Activated CD8-positive, alpha-beta T cell treated with anti-CD3 and anti-CD28 coated beads for 36 hours (primary cell): ENCODE results near the gene UGT2B10. TPM values are rescaled to one million over a fixed set of nuclear protein-coding genes. Genes with fewer than 3 reads are reported as not detected.

Experiments used
- ATAC-seq: fragments of 200-7000 bp; cut with Tn5 transposase; one replicate; pipeline ENCODE4 v1.10.0; 2021; ENCODE audit warnings: mild to moderate bottlenecking, moderate library complexity
- CTCF ChIA-PET: fragments of 350-600 bp; sonication (Branson Sonifier 250); formaldehyde crosslinking; loops from one replicate; lab custom pipeline; 2021; ENCODE audit warnings: antibody characterized with exemption; lab: Charles Lee
- POLR2A ChIA-PET: fragments of 350-600 bp; sonication (Branson Sonifier 250); formaldehyde crosslinking; loops from one replicate; lab custom pipeline; 2021; ENCODE audit warnings: antibody characterized with exemption; lab: Charles Lee
- DNase-seq: peaks from one replicate; pipeline ENCODE4 v3.0.0-alpha.2; 2020
- H3K27ac Mint-ChIP-seq: one replicate; pipeline ENCODE4 v1.8.0; 2021; ENCODE audit warnings: mild to moderate bottlenecking, mixed read lengths
- H3K27me3 Mint-ChIP-seq: one replicate; pipeline ENCODE4 v1.8.0; 2021; ENCODE audit warnings: mixed read lengths
- H3K36me3 Mint-ChIP-seq: one replicate; pipeline ENCODE4 v1.8.0; 2021; ENCODE audit warnings: low read depth, mixed read lengths
- H3K4me1 Mint-ChIP-seq: one replicate; pipeline ENCODE4 v1.8.0; 2021; ENCODE audit warnings: low read depth, mixed read lengths
- H3K4me3 Mint-ChIP-seq: one replicate; pipeline ENCODE4 v1.8.0; 2021; ENCODE audit warnings: mild to moderate bottlenecking, moderate library complexity, mixed read lengths
- H3K9me3 Mint-ChIP-seq: one replicate; pipeline ENCODE4 v1.8.0; 2021; ENCODE audit warnings: mixed read lengths
- CTCF ChIP-seq: fragments of 200-600 bp; IDR thresholded peaks from one replicate; pipeline ENCODE4 v1.8.0; 2022; ENCODE audit warnings: antibody characterized with exemption, mild to moderate bottlenecking
- intact Hi-C: fragments of 100-400 bp; cut with micrococcal nuclease; formaldehyde crosslinking; loops from one replicate; pipeline ENCODE4 v1.10.0; 2022
- total RNA-seq, 2 experiments: library from RNA; stranded (reverse); gene quantifications; one replicate each; pipeline ENCODE4 v1.2.3, GENCODE V29; 2021

The UGT2B10 gene
- total RNA-seq, 2 experiments from 2014 or later: not detected

- intact Hi-C loops: no loop called here
- H3K27me3 Mint-ChIP-seq: no peaks in the 10 kb centered on the region
- H3K9me3 Mint-ChIP-seq: no peaks in the 10 kb centered on the region
- no peak overlapping the region for H3K4me3 Mint-ChIP-seq
- CTCF ChIA-PET: no interaction called here
- no peaks in the 10 kb centered on the region for H3K36me3 Mint-ChIP-seq
- TF ChIP-seq CTCF: no peak
- no peaks in the 10 kb centered on the region for H3K4me1 Mint-ChIP-seq
- DNase-seq: no peak
- POLR2A ChIA-PET: no interaction called here
- H3K27ac Mint-ChIP-seq: no peak overlapping the region
- no peak for ATAC-seq
Observed at GRCh38 chr4:68871809-68872642, 56.2 kb downstream of the UGT2B10 start.

GRCh38 chr4:68872643-68873502 lies 57.1 kb downstream of the UGT2B10 start:
- intact Hi-C loops: no loop called here
- Mint-ChIP-seq H3K4me3 (no peak overlapping the region), H3K4me1 (no peaks in the 10 kb centered on the region), H3K27ac (no peak overlapping the region), H3K27me3 (no peaks in the 10 kb centered on the region), H3K9me3 (no peaks in the 10 kb centered on the region), H3K36me3 (no peaks in the 10 kb centered on the region)
- CTCF ChIA-PET: no interaction called here
- ATAC-seq: no peak
- DNase-seq: no peak
- POLR2A ChIA-PET: no interaction called here
- no peak for TF ChIP-seq CTCF

- no peak for TF ChIP-seq CTCF
- ChIA-PET CTCF (no interaction called here), POLR2A (no interaction called here)
- no peaks in the 10 kb centered on the region for H3K4me1 Mint-ChIP-seq
- no peak overlapping the region for H3K27ac Mint-ChIP-seq
- intact Hi-C loops: no loop called here
- no peaks in the 10 kb centered on the region for H3K36me3 Mint-ChIP-seq
- H3K9me3 Mint-ChIP-seq: no peaks in the 10 kb centered on the region
- no peaks in the 10 kb centered on the region for H3K27me3 Mint-ChIP-seq
- no peak overlapping the region for H3K4me3 Mint-ChIP-seq
- ATAC-seq (no peak), DNase-seq (no peak)
Observed at GRCh38 chr4:68874507-68874906, 58.7 kb downstream of the UGT2B10 start.

GRCh38 chr4:68877555-68877954 lies 61.8 kb downstream of the UGT2B10 start:
- H3K4me3 Mint-ChIP-seq: no peak overlapping the region
- no peaks in the 10 kb centered on the region for H3K4me1 Mint-ChIP-seq
- DNase-seq: no peak
- CTCF ChIA-PET: no interaction called here
- no peaks in the 10 kb centered on the region for H3K9me3 Mint-ChIP-seq
- intact Hi-C loops: no loop called here
- no peaks in the 10 kb centered on the region for H3K27me3 Mint-ChIP-seq
- no peaks in the 10 kb centered on the region for H3K36me3 Mint-ChIP-seq
- no peak for ATAC-seq
- TF ChIP-seq CTCF: no peak
- POLR2A ChIA-PET: no interaction called here
- H3K27ac Mint-ChIP-seq: no peak overlapping the region

- TF ChIP-seq CTCF: no peak
- DNase-seq: no peak
- no peaks in the 10 kb centered on the region for H3K4me1 Mint-ChIP-seq
- intact Hi-C loops: no loop called here
- no peaks in the 10 kb centered on the region for H3K27me3 Mint-ChIP-seq
- no peaks in the 10 kb centered on the region for H3K36me3 Mint-ChIP-seq
- POLR2A ChIA-PET: no interaction called here
- no peaks in the 10 kb centered on the region for H3K9me3 Mint-ChIP-seq
- no peak overlapping the region for H3K27ac Mint-ChIP-seq
- CTCF ChIA-PET: no interaction called here
- ATAC-seq: no peak
- no peak overlapping the region for H3K4me3 Mint-ChIP-seq
Observed at GRCh38 chr4:68878048-68878447, 62.3 kb downstream of the UGT2B10 start.
